ENCODE data around the gene DMRTC2.

DNA sequence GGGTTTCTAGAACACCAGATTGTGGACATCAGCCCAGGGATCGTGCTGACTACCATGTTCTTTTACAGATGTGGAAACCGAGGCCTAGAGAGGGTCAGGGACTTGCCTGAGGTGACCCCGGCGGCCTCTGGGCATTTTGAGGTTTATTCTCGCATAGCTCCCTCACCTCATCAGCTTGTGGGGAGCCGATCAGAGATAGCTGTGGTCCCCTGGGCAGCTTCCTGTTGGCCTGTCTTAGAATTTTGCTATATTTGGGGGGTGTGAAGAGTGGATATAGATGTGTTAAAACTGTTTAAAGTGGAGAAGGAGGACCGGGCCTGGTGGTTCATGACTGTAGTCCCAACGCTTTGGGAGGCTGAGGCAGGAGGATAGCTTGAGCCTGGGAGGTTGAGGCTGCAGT is 45.1 kb downstream of the DMRTC2 start:
- TF ChIP-seq NFIC (IDR thresholded peaks at IDR 0.05) (no peak), SMAD4 (CRISPR knock-in tag; conservative IDR thresholded peaks at IDR 0.05) (no peak), ZNF274 (IDR thresholded peaks at IDR 0.05; ENCODE audit: borderline replicate concordance, low read depth, low read length) (no peak), CREM (IDR thresholded peaks at IDR 0.05; ENCODE audit: low read depth) (no peak), PCBP2 (IDR thresholded peaks at IDR 0.05; ENCODE audit: low read depth, low read length, poor library complexity, severe bottlenecking) (no peak), ZBTB33 (CRISPR knock-in tag; IDR thresholded peaks at IDR 0.05) (no peak), STAT5A (IDR thresholded peaks at IDR 0.05; ENCODE audit: borderline replicate concordance, low read length) (no peak), RFX5 (IDR thresholded peaks at IDR 0.05; ENCODE audit: low read depth, low read length) (no peak)
